ENCODE results near the gene PHC2. TPM values are rescaled to one million over a fixed set of nuclear protein-coding genes. Genes with fewer than 3 reads are reported as not detected.

The PHC2 gene
- total and polyA plus RNA-seq, 7 experiments from 2014 or later, result 10.0 to 45.5 (median 35.0) TPM

- Mint-ChIP-seq H3K27ac (no peak overlapping the region), H3K4me3 (no peak overlapping the region), H3K27me3 (no peaks in the 10 kb centered on the region), H3K36me3 (peaks cover 20 to 35% (median 22%) of the 10 kb centered on the region in 5 donors), H3K9me3 (no peaks in the 10 kb centered on the region), H3K4me1 (peaks cover 0 to 4% (median 0%) of the 10 kb centered on the region in 7 donors)
- H3K36me3 ChIP-seq (ENCODE audit: control insufficient read depth in 2 of 3, insufficient read depth in 3 of 3, low read length in 3 of 3), result peaks cover 28 to 69% (median 36%) of the 10 kb centered on the region in 3 experiments
- no peak overlapping the region for H3K4me3 ChIP-seq (ENCODE audit: low read length)
- ChIA-PET CTCF (no interaction called here), POLR2A (no interaction called here)
- ATAC-seq (no peak), DNase-seq (no peak)
- no peaks in the 10 kb centered on the region for H3K9me3 ChIP-seq (ENCODE audit: control insufficient read depth in 2 of 3, low read length in 3 of 3)
- H3K4me1 ChIP-seq (ENCODE audit: control insufficient read depth in 2 of 2, insufficient read depth in 2 of 2, low read length in 2 of 2), result no peaks in the 10 kb centered on the region
- intact Hi-C loops (cut with micrococcal nuclease), result no loop called here
- H3K27me3 ChIP-seq (ENCODE audit: control insufficient read depth in 2 of 2, insufficient read depth in 2 of 2, low read length in 2 of 2), result no peaks in the 10 kb centered on the region
- no peak overlapping the region for H3K27ac ChIP-seq (ENCODE audit: low read depth, low read length)
These were observed 106.0 kb downstream of the PHC2 start for GRCh38 chr1:33324677-33325575.

GRCh38 chr1:33323663-33324477, 107.0 kb downstream of the PHC2 start:
- no peaks in the 10 kb centered on the region for H3K27me3 Mint-ChIP-seq
- peaks cover 12 to 25% (median 15%) of the 10 kb centered on the region in 5 donors for H3K36me3 Mint-ChIP-seq
- no peaks in the 10 kb centered on the region for H3K4me1 ChIP-seq (ENCODE audit: control insufficient read depth in 2 of 2, insufficient read depth in 2 of 2, low read length in 2 of 2)
- intact Hi-C loops (cut with micrococcal nuclease), result no loop called here
- POLR2A ChIA-PET, result no interaction called here
- H3K4me1 Mint-ChIP-seq, result peaks cover 0 to 4% (median 0%) of the 10 kb centered on the region in 7 donors
- H3K9me3 ChIP-seq (ENCODE audit: control insufficient read depth in 2 of 3, low read length in 3 of 3), result no peaks in the 10 kb centered on the region
- no peaks in the 10 kb centered on the region for H3K9me3 Mint-ChIP-seq
- DNase-seq (no peak), ATAC-seq (no peak)
- peaks cover 24 to 58% (median 26%) of the 10 kb centered on the region in 3 experiments for H3K36me3 ChIP-seq (ENCODE audit: control insufficient read depth in 2 of 3, insufficient read depth in 3 of 3, low read length in 3 of 3)
- no peak overlapping the region for H3K4me3 Mint-ChIP-seq
- no peak overlapping the region for H3K27ac Mint-ChIP-seq
- H3K27ac ChIP-seq (ENCODE audit: low read depth, low read length), result no peak overlapping the region
- H3K27me3 ChIP-seq (ENCODE audit: control insufficient read depth in 2 of 2, insufficient read depth in 2 of 2, low read length in 2 of 2), result no peaks in the 10 kb centered on the region
- no peak overlapping the region for H3K4me3 ChIP-seq (ENCODE audit: low read length)
- CTCF ChIA-PET, result no interaction called here

GRCh38 chr1:33322870-33323585, 107.9 kb downstream of the PHC2 start:
- intact Hi-C loops (cut with micrococcal nuclease), result no loop called here
- CTCF ChIA-PET, result no interaction called here
- H3K4me1 ChIP-seq (ENCODE audit: control insufficient read depth in 2 of 2, insufficient read depth in 2 of 2, low read length in 2 of 2), result no peaks in the 10 kb centered on the region
- DNase-seq (no peak), ATAC-seq (no peak)
- no peaks in the 10 kb centered on the region for H3K27me3 ChIP-seq (ENCODE audit: control insufficient read depth in 2 of 2, insufficient read depth in 2 of 2, low read length in 2 of 2)
- peaks cover 0 to 4% (median 0%) of the 10 kb centered on the region in 7 donors for H3K4me1 Mint-ChIP-seq
- H3K36me3 ChIP-seq (ENCODE audit: control insufficient read depth in 2 of 3, insufficient read depth in 3 of 3, low read length in 3 of 3), result peaks cover 16 to 50% (median 20%) of the 10 kb centered on the region in 3 experiments
- peaks cover 0 to 3% (median 0%) of the 10 kb centered on the region in 5 donors for H3K27me3 Mint-ChIP-seq
- no peak overlapping the region for H3K27ac ChIP-seq (ENCODE audit: low read depth, low read length)
- POLR2A ChIA-PET, result interaction anchor here (0.7 kb wide), 1 partner anchor 65 kb away, joined by 3 read pairs; no protein-coding TSS in a partner anchor
- no peak overlapping the region for H3K4me3 Mint-ChIP-seq
- H3K9me3 ChIP-seq (ENCODE audit: control insufficient read depth in 2 of 3, low read length in 3 of 3), result no peaks in the 10 kb centered on the region
- H3K4me3 ChIP-seq (ENCODE audit: low read length), result no peak overlapping the region
- H3K36me3 Mint-ChIP-seq, result peaks cover 6 to 19% (median 10%) of the 10 kb centered on the region in 5 donors
- no peaks in the 10 kb centered on the region for H3K9me3 Mint-ChIP-seq
- H3K27ac Mint-ChIP-seq, result peak overlapping the region in 1 of 9 donors; percentile 39

- no peaks in the 10 kb centered on the region for H3K9me3 ChIP-seq (ENCODE audit: control insufficient read depth in 2 of 3, low read length in 3 of 3)
- no peaks in the 10 kb centered on the region for H3K4me1 ChIP-seq (ENCODE audit: control insufficient read depth in 2 of 2, insufficient read depth in 2 of 2, low read length in 2 of 2)
- peak overlapping the region in 2 of 9 donors; percentile 48 to 72 for H3K27ac Mint-ChIP-seq
- H3K36me3 Mint-ChIP-seq, result peaks cover 6 to 19% (median 10%) of the 10 kb centered on the region in 5 donors
- ChIA-PET POLR2A (no interaction called here), CTCF (no interaction called here)
- H3K4me3 Mint-ChIP-seq, result no peak overlapping the region
- H3K4me1 Mint-ChIP-seq, result peaks cover 0 to 4% (median 0%) of the 10 kb centered on the region in 7 donors
- peaks cover 0 to 3% (median 0%) of the 10 kb centered on the region in 5 donors for H3K27me3 Mint-ChIP-seq
- no peaks in the 10 kb centered on the region for H3K9me3 Mint-ChIP-seq
- H3K27me3 ChIP-seq (ENCODE audit: control insufficient read depth in 2 of 2, insufficient read depth in 2 of 2, low read length in 2 of 2), result no peaks in the 10 kb centered on the region
- peaks cover 12 to 41% (median 15%) of the 10 kb centered on the region in 3 experiments for H3K36me3 ChIP-seq (ENCODE audit: control insufficient read depth in 2 of 3, insufficient read depth in 3 of 3, low read length in 3 of 3)
- DNase-seq (no peak), ATAC-seq (no peak)
- intact Hi-C loops (cut with micrococcal nuclease), result no loop called here
- no peak overlapping the region for H3K27ac ChIP-seq (ENCODE audit: low read depth, low read length)
- no peak overlapping the region for H3K4me3 ChIP-seq (ENCODE audit: low read length)
These were observed 108.8 kb downstream of the PHC2 start for GRCh38 chr1:33322109-33322508.

GRCh38 chr1:33321178-33321577, 109.7 kb downstream of the PHC2 start:
- no peak overlapping the region for H3K4me3 ChIP-seq (ENCODE audit: low read length)
- H3K27me3 ChIP-seq (ENCODE audit: control insufficient read depth in 2 of 2, insufficient read depth in 2 of 2, low read length in 2 of 2), result no peaks in the 10 kb centered on the region
- ChIA-PET POLR2A (no interaction called here), CTCF (no interaction called here)
- Mint-ChIP-seq H3K27ac (no peak overlapping the region), H3K9me3 (no peaks in the 10 kb centered on the region), H3K36me3 (peaks cover 6 to 16% (median 10%) of the 10 kb centered on the region in 5 donors), H3K4me1 (peaks cover 0 to 6% (median 0%) of the 10 kb centered on the region in 7 donors), H3K27me3 (peaks cover 0 to 7% (median 0%) of the 10 kb centered on the region in 5 donors), H3K4me3 (no peak overlapping the region)
- no peaks in the 10 kb centered on the region for H3K9me3 ChIP-seq (ENCODE audit: control insufficient read depth in 2 of 3, low read length in 3 of 3)
- ATAC-seq (no peak), DNase-seq (no peak)
- H3K4me1 ChIP-seq (ENCODE audit: control insufficient read depth in 2 of 2, insufficient read depth in 2 of 2, low read length in 2 of 2), result no peaks in the 10 kb centered on the region
- H3K27ac ChIP-seq (ENCODE audit: low read depth, low read length), result no peak overlapping the region
- intact Hi-C loops (cut with micrococcal nuclease), result no loop called here
- peaks cover 10 to 31% (median 12%) of the 10 kb centered on the region in 3 experiments for H3K36me3 ChIP-seq (ENCODE audit: control insufficient read depth in 2 of 3, insufficient read depth in 3 of 3, low read length in 3 of 3)

- peaks cover 0 to 10% (median 0%) of the 10 kb centered on the region in 5 donors for H3K27me3 Mint-ChIP-seq
- CTCF ChIA-PET, result interaction anchor here (0.5 kb wide), 1 partner anchor 22 kb away, joined by 5 read pairs; no protein-coding TSS in a partner anchor
These were observed 110.2 kb downstream of the PHC2 start, which contains the start of gene A3GALT2 for GRCh38 chr1:33320619-33321165. TSS of gene A3GALT2 (minus strand) at chr1:33321098. CDS start at chr1:33321098, 0 bp downstream.

More at GRCh38 chr1:33320619-33321165, 110.2 kb downstream of the PHC2 start, which contains the start of gene A3GALT2:
- no peaks in the 10 kb centered on the region for H3K4me1 ChIP-seq (ENCODE audit: control insufficient read depth in 2 of 2, insufficient read depth in 2 of 2, low read length in 2 of 2)
- H3K9me3 Mint-ChIP-seq, result no peaks in the 10 kb centered on the region
- peaks cover 7 to 27% (median 12%) of the 10 kb centered on the region in 3 experiments for H3K36me3 ChIP-seq (ENCODE audit: control insufficient read depth in 2 of 3, insufficient read depth in 3 of 3, low read length in 3 of 3)
- no peaks in the 10 kb centered on the region for H3K9me3 ChIP-seq (ENCODE audit: control insufficient read depth in 2 of 3, low read length in 3 of 3)
- no peak within 1 kb of the TSS for H3K4me3 Mint-ChIP-seq
- intact Hi-C loops (cut with micrococcal nuclease), result no loop called here
- H3K4me1 Mint-ChIP-seq, result peaks cover 0 to 6% (median 3%) of the 10 kb centered on the region in 7 donors
- H3K27ac ChIP-seq (ENCODE audit: low read depth, low read length), result no peak within 1 kb of the TSS
- H3K4me3 ChIP-seq (ENCODE audit: low read length), result no peak within 1 kb of the TSS
- DNase-seq (no peak), ATAC-seq (no peak)
- POLR2A ChIA-PET, result no interaction called here
- H3K36me3 Mint-ChIP-seq, result peaks cover 2 to 11% (median 5%) of the 10 kb centered on the region in 5 donors
- H3K27ac Mint-ChIP-seq, result no peak within 1 kb of the TSS
- no peaks in the 10 kb centered on the region for H3K27me3 ChIP-seq (ENCODE audit: control insufficient read depth in 2 of 2, insufficient read depth in 2 of 2, low read length in 2 of 2)

Data from naive thymus-derived CD4-positive, alpha-beta T cell (primary cell).